NCI-H1092 treated with DMSO at 0.1 percent for 48 hours (cell line): ENCODE data around the gene LAMB1.

ENCODE experiments used
- DNase-seq: peaks from one replicate; lab custom pipeline; 2025; lab: John Stamatoyannopoulos, UW

The LAMB1 gene

DNA sequence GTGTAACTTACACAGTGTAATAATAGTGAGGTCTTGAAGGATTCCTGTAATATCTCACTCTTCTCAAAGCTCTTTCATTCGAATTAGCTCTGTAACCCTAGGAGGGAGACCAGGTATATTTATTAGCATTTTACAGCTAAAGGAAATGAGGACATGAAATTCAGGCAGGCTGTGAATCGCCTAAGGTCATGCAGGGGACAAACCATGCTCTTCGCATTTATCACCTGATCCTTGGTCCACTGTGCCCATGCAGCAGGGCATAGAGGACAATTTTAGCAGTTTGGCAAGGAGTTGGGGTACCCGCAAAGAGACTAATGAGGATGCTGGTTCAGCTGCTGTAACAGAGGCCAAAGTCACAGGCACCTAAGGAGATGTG lies 14.8 kb upstream of the LAMB1 start:
- DNase-seq: no peak

- peak; percentile 52 for DNase-seq
Measured at GRCh38 chr7:108016841-108017775, 14.1 kb upstream of the LAMB1 start.

- no peak for DNase-seq
Measured at GRCh38 chr7:108015740-108016139, 12.8 kb upstream of the LAMB1 start.

GRCh38 chr7:108014747-108015682 lies 12.1 kb upstream of the LAMB1 start:
- no peak for DNase-seq

DNA sequence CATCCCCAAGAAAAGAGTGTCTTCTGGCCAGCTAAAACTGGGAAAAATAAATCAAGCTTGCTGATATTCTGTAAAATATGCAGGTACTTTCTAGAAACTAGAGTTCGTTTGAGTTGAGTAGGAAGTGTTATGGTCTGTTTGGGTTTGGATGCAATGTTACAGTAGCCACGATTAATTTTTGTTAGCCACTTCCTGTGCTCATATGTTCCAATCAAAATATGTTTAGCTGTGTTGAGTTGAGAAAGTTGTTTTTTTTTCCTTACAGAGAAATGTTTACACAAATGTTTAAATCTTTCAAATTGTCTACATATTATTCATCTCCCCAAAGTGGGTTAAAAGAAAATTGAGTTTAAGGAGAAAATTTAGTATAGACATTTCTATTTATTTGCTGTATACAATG lies 11.3 kb upstream of the LAMB1 start:
- DNase-seq: no peak

DNA sequence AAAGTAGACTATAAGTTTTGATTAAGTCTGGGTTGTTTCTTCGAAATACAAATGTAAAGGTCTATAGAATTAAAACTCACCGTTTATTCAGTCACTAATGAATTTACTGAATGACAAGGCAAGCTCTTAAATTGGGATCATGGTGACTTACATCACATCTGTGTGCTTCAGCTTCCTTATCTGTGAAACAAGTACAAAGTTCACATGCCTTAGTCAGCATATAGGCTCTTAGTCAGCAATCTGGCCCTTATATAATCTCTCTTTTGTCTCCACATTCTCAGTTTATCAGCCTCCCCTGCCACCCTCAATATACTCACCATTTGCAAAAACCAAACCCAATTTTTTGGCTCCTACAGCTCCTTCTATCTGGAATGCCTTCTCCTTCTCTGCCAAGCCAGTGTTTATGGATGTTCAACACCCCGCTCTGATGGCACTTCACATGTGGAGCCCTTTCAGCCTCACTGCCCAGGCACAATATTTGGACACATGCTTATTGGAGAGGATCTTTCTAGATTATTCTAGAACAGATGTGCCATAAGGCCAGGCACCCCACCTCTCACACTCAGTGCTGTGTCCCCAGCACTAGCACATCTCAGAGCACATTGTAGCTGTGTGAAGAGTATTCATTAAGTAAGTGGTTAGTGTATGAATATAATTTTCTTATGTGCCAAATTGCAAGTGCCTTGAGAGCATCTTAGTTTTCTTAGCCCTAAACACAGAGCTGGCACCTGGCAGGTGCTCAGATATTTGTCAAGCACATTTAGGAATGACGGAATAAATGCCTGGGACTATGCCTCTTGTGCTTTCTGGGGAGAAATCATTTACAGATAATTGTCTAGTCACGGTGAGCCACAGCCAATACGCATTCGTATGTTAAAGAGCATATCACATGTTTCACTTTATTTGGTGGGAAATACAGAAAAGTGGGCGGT lies 9.8 kb upstream of the LAMB1 start:
- peak; percentile 15 for DNase-seq

DNA sequence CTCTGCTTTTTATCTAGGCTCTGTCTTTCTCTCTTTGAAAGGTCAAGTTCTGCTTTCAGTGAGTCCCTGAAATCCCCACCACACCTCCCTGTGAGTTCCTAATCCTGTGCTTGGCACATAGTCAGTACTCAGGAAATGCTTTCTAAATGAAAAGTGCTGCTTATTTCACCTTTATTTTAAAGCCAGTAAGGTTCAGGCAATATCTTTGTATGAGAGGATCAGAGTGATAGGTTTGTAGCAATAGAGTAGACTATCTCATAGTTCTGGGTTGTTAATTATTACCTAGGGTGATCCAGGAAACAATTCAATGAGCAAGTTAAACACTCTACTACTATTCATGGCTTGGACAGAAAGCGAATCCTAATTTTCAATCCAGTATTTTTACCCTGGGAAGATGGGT lies 7.4 kb upstream of the LAMB1 start:
- no peak for DNase-seq

- no peak for DNase-seq
Measured at GRCh38 chr7:108009873-108010272, 6.9 kb upstream of the LAMB1 start.

- DNase-seq: no peak
Measured at GRCh38 chr7:108008827-108009226, 5.9 kb upstream of the LAMB1 start.

GRCh38 chr7:108008240-108008639 lies 5.3 kb upstream of the LAMB1 start:
- DNase-seq: no peak

- DNase-seq: no peak
Measured at GRCh38 chr7:108007762-108008161, 4.8 kb upstream of the LAMB1 start.

DNA sequence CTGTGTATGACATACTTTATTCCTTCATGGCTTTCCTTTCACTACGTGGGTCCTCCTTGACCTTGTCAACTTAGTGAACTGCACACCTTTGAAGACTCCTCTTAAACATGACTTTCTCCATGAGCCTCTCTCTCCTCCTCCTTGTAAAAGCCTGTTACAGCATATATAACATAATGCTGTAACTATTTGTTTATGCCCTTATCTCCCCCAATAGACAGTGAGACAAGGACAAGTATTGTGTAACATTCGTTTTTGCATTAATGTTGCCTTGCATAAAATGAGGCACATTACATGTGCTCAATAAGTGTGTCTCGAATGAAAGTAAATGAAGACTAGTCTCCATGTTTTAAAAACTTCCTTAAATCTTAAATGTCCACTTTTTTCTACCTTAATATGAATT lies 4.3 kb upstream of the LAMB1 start:
- no peak for DNase-seq

GRCh38 chr7:108004220-108005142 lies 1.5 kb upstream of the LAMB1 start:
- no peak for DNase-seq

DNA sequence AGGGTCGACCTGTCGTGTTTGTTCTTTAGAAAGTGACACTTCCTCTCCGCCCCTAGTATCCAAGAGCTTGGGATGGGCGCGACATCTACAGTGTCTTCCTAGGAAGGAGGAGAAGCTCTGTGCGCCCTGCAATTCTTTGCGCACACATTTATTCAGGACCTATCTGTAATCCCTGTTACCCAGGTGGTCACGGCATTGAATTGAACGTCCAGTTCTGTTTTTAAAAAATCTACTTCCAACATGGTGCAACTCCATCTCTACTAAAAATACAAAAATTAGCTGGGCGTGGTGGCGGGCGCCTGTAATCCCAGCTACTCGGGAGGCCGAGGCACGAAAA lies 606 bp upstream of the LAMB1 start:
- no peak for DNase-seq

- peak; percentile 41 for DNase-seq
Measured at GRCh38 chr7:108001764-108002725, 916 bp downstream of the LAMB1 start.

DNA sequence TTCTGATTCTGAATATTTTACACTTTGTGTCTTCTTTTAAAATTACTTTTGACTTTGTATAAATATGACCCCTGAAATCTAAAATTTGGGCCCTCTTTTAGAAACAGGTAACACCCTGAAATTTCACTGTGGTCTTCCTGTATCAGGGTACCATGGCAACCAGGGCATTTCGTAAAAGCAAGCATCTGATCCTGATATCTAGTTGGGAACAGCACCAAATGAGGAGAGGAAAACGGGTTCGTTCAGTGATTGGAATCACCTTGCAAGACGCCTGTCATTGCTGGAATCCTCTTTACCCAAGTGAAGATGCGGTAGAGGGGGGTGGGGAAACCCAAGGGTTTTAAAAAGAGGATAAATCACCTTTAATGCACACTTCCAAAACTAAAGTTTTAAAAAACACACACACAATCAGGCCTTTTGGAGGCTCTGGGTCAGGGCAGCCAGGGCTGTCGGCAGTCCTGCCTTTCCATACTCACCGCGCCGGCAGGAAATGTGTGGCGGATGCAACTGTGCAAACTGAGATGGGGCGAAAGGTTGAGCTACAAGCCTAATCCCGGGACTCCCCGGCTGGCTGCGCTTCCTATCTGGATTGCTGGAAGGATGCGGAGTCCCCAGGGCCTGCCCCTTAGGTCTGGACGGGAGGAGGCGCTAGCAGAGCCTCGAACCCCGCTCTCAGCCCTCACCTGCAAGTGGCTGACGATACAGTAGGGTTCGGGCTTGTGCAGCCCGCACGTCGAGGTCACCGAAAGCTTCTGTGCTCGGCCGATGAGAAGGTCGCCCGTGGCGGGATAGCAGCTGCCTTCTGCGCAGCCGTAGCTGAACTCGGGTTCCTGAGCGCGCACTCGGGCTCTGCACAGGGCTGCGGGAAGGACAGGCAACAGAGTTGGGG lies 1.8 kb downstream of the LAMB1 start:
- DNase-seq: no peak

- DNase-seq: no peak
Measured at GRCh38 chr7:107999779-108000560, 3.0 kb downstream of the LAMB1 start.
